ENCODE data around the gene STEAP1B. TPM values are rescaled to one million over a fixed set of nuclear protein-coding genes. Genes with fewer than 3 reads are reported as not detected.
"Not testable (repeated sequence)": the region's sequence is repeated elsewhere in the genome, so short reads cannot be mapped to it uniquely, and the experiment has no call there.

The STEAP1B gene
- polyA plus RNA-seq, 3 donors = 0.16 TPM; not detected in 2

- H3K79me2 ChIP-seq (ENCODE audit: insufficient read depth, low read length); H3K4me3 Mint-ChIP-seq; H3K4me3 ChIP-seq (replicated peaks in 1 of 3; ENCODE audit: low read depth in 2 of 3, low read length in 3 of 3); H3K9ac ChIP-seq (ENCODE audit: insufficient read depth, low read length, poor library complexity, severe bottlenecking); H3K9me3 ChIP-seq (replicated peaks in 1 of 2; ENCODE audit: control insufficient read depth in 1 of 2, insufficient read depth in 1 of 2, low read length in 2 of 2); H3K36me3 Mint-ChIP-seq; H4K20me1 ChIP-seq (ENCODE audit: insufficient read depth, low read length); DNase-seq; H3K27ac ChIP-seq (ENCODE audit: low read depth in 1 of 2, low read length in 2 of 2); H3K36me3 ChIP-seq (replicated peaks in 1 of 2; ENCODE audit: control insufficient read depth in 1 of 2, insufficient read depth in 2 of 2, low read length in 2 of 2); H3K9me3 Mint-ChIP-seq; H3K27ac Mint-ChIP-seq; H2AFZ ChIP-seq (ENCODE audit: insufficient read depth, low read depth, low read length, poor library complexity, severe bottlenecking); H3K4me1 Mint-ChIP-seq; H3K4me1 ChIP-seq (ENCODE audit: control insufficient read depth in 1 of 2, insufficient read depth in 2 of 2, low read length in 2 of 2); intact Hi-C loops (cut with micrococcal nuclease); H3K4me2 ChIP-seq (replicated peaks; ENCODE audit: extremely low read depth, low read length, poor library complexity, severe bottlenecking): not testable (repeated sequence)
- H3K27me3 ChIP-seq (ENCODE audit: control insufficient read depth in 2 of 2, insufficient read depth in 2 of 2, low read length in 2 of 2) = peaks cover 0 to 16% of the 10 kb centered on the region in 2 donors
- H3K27me3 Mint-ChIP-seq (ENCODE audit: low read depth in 3 of 3) = peaks cover 18 to 30% (median 22%) of the 10 kb centered on the region in 3 donors
- WGBS (ENCODE audit: insufficient coverage) = no CpG with 5 or more reads among the region's 6 CpGs
These were observed 3.6 kb downstream of the STEAP1B start for GRCh38 chr7:22496296-22496888.

- H3K4me3 ChIP-seq (replicated peaks in 1 of 3; ENCODE audit: low read depth in 2 of 3, low read length in 3 of 3); H3K27ac Mint-ChIP-seq; H3K79me2 ChIP-seq (ENCODE audit: insufficient read depth, low read length); H3K4me1 Mint-ChIP-seq; H3K4me3 Mint-ChIP-seq; H3K36me3 ChIP-seq (replicated peaks in 1 of 2; ENCODE audit: control insufficient read depth in 1 of 2, insufficient read depth in 2 of 2, low read length in 2 of 2); intact Hi-C loops (cut with micrococcal nuclease); H3K27me3 ChIP-seq (ENCODE audit: control insufficient read depth in 2 of 2, insufficient read depth in 2 of 2, low read length in 2 of 2); H3K9ac ChIP-seq (ENCODE audit: insufficient read depth, low read length, poor library complexity, severe bottlenecking); H3K36me3 Mint-ChIP-seq; H3K4me2 ChIP-seq (replicated peaks; ENCODE audit: extremely low read depth, low read length, poor library complexity, severe bottlenecking); H3K27ac ChIP-seq (ENCODE audit: low read depth in 1 of 2, low read length in 2 of 2); H3K9me3 ChIP-seq (replicated peaks in 1 of 2; ENCODE audit: control insufficient read depth in 1 of 2, insufficient read depth in 1 of 2, low read length in 2 of 2); DNase-seq; H3K9me3 Mint-ChIP-seq; H2AFZ ChIP-seq (ENCODE audit: insufficient read depth, low read depth, low read length, poor library complexity, severe bottlenecking); H3K4me1 ChIP-seq (ENCODE audit: control insufficient read depth in 1 of 2, insufficient read depth in 2 of 2, low read length in 2 of 2); H4K20me1 ChIP-seq (ENCODE audit: insufficient read depth, low read length): not testable (repeated sequence)
- WGBS (ENCODE audit: insufficient coverage) = 100% methylated on average over 1 of the region's 4 CpGs
- H3K27me3 Mint-ChIP-seq (ENCODE audit: low read depth in 3 of 3) = peaks cover 4 to 10% (median 6%) of the 10 kb centered on the region in 3 donors
These were observed 6.6 kb downstream of the STEAP1B start for GRCh38 chr7:22493160-22493925.
